Measurements from ENCODE around the gene FYN.
"Not testable (repeated sequence)": the region's sequence is repeated elsewhere in the genome, so short reads cannot be mapped to it uniquely, and the experiment has no call there.

FYN gene

DNA sequence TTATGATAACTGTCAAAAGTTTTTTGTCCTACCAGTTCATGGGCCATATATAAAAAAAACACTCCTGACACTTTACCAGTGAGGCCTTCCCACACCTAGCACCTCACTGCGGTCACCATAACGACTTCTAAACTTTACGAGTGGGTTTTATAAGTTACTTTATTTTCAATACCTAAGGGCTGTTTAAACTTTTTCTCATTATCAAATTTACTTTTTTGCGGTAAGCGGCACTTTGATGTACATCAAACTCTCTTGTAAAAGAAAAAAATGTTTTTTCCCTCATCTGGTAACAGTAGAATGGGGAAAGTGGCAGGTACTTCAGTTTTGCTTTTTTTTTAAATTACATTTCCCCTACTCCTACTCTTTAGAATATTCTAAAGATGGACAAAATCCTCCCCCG is 36.2 kb downstream of the FYN start:
- ChIA-PET POLR2A (no interaction called here), CTCF (no interaction called here)
- Histone ChIP-seq H3K4me3 (ENCODE audit: control insufficient read depth in 1 of 7, extremely low read depth in 1 of 7, insufficient read depth in 4 of 7, low read depth in 2 of 7, low read length in 6 of 7) (no peak overlapping the region), H3K27ac (ENCODE audit: insufficient read depth in 1 of 2, low read depth in 1 of 2, low read length in 2 of 2, poor library complexity in 1 of 2, severe bottlenecking in 2 of 2) (no peak overlapping the region), H3K9me3 (ENCODE audit: control extremely low read depth in 1 of 5, control insufficient read depth in 4 of 5, insufficient read depth in 2 of 5, low read depth in 1 of 5, low read length in 4 of 5) (no peaks in the 10 kb centered on the region), H3K4me1 (ENCODE audit: control extremely low read depth in 1 of 4, control insufficient read depth in 4 of 4, insufficient read depth in 4 of 4, low read length in 3 of 4) (peaks cover 10 to 29% (median 16%) of the 10 kb centered on the region in 4 experiments), H3K36me3 (ENCODE audit: control insufficient read depth in 4 of 4, insufficient read depth in 4 of 4, low read length in 3 of 4) (no peaks in the 10 kb centered on the region), H3K27me3 (replicated peaks in 2 of 5; ENCODE audit: control insufficient read depth in 4 of 5, insufficient read depth in 5 of 5, low read length in 4 of 5) (no peaks in the 10 kb centered on the region)
- 100% methylated on average over 1 of the region's 6 CpGs for WGBS (ENCODE audit: insufficient coverage)
- DNase-seq, result no peak

- Histone ChIP-seq H3K27ac (ENCODE audit: insufficient read depth in 1 of 2, low read depth in 1 of 2, low read length in 2 of 2, poor library complexity in 1 of 2, severe bottlenecking in 2 of 2) (no peak overlapping the region), H3K9me3 (ENCODE audit: control extremely low read depth in 1 of 5, control insufficient read depth in 4 of 5, insufficient read depth in 2 of 5, low read depth in 1 of 5, low read length in 4 of 5) (no peaks in the 10 kb centered on the region), H3K27me3 (replicated peaks in 2 of 5; ENCODE audit: control insufficient read depth in 4 of 5, insufficient read depth in 5 of 5, low read length in 4 of 5) (no peaks in the 10 kb centered on the region), H3K36me3 (ENCODE audit: control insufficient read depth in 4 of 4, insufficient read depth in 4 of 4, low read length in 3 of 4) (no peaks in the 10 kb centered on the region), H3K4me3 (ENCODE audit: control insufficient read depth in 1 of 7, extremely low read depth in 1 of 7, insufficient read depth in 4 of 7, low read depth in 2 of 7, low read length in 6 of 7) (no peak overlapping the region), H3K4me1 (ENCODE audit: control extremely low read depth in 1 of 4, control insufficient read depth in 4 of 4, insufficient read depth in 4 of 4, low read length in 3 of 4) (peaks cover 2 to 17% (median 6%) of the 10 kb centered on the region in 4 experiments)
- no peak for DNase-seq
- 100% methylated on average over 1 of the region's 1 CpG for WGBS (ENCODE audit: insufficient coverage)
- POLR2A ChIA-PET, result no interaction called here
- CTCF ChIA-PET, result interaction anchor here (1.0 kb wide), 1 partner anchor 18 kb away, joined by 3 read pairs; no protein-coding TSS in a partner anchor
Observed at GRCh38 chr6:111835807-111836206, 37.4 kb downstream of the FYN start.

- 93% methylated on average over 3 of the region's 7 CpGs for WGBS (ENCODE audit: insufficient coverage)
- peaks cover 0 to 13% (median 4%) of the 10 kb centered on the region in 4 experiments for H3K4me1 ChIP-seq (ENCODE audit: control extremely low read depth in 1 of 4, control insufficient read depth in 4 of 4, insufficient read depth in 4 of 4, low read length in 3 of 4)
- H3K27ac ChIP-seq (ENCODE audit: insufficient read depth in 1 of 2, low read depth in 1 of 2, low read length in 2 of 2, poor library complexity in 1 of 2, severe bottlenecking in 2 of 2); H3K9me3 ChIP-seq (ENCODE audit: control extremely low read depth in 1 of 5, control insufficient read depth in 4 of 5, insufficient read depth in 2 of 5, low read depth in 1 of 5, low read length in 4 of 5); POLR2A ChIA-PET; H3K4me3 ChIP-seq (ENCODE audit: control insufficient read depth in 1 of 7, extremely low read depth in 1 of 7, insufficient read depth in 4 of 7, low read depth in 2 of 7, low read length in 6 of 7); H3K36me3 ChIP-seq (ENCODE audit: control insufficient read depth in 4 of 4, insufficient read depth in 4 of 4, low read length in 3 of 4); DNase-seq; H3K27me3 ChIP-seq (replicated peaks in 2 of 5; ENCODE audit: control insufficient read depth in 4 of 5, insufficient read depth in 5 of 5, low read length in 4 of 5): not testable (repeated sequence)
- CTCF ChIA-PET, result interaction anchor here (1.0 kb wide), 1 partner anchor 19 kb away, joined by 3 read pairs; no protein-coding TSS in a partner anchor
Observed at GRCh38 chr6:111835398-111835797, 37.9 kb downstream of the FYN start.

GRCh38 chr6:111834356-111834755 is 38.9 kb downstream of the FYN start:
- peaks cover 0 to 6% (median 3%) of the 10 kb centered on the region in 4 experiments for H3K4me1 ChIP-seq (ENCODE audit: control extremely low read depth in 1 of 4, control insufficient read depth in 4 of 4, insufficient read depth in 4 of 4, low read length in 3 of 4)
- no peaks in the 10 kb centered on the region for H3K36me3 ChIP-seq (ENCODE audit: control insufficient read depth in 4 of 4, insufficient read depth in 4 of 4, low read length in 3 of 4)
- ChIA-PET CTCF (no interaction called here), POLR2A (no interaction called here)
- H3K4me3 ChIP-seq (ENCODE audit: control insufficient read depth in 1 of 7, extremely low read depth in 1 of 7, insufficient read depth in 4 of 7, low read depth in 2 of 7, low read length in 6 of 7), result no peak overlapping the region
- DNase-seq, result no peak
- no peak overlapping the region for H3K27ac ChIP-seq (ENCODE audit: insufficient read depth in 1 of 2, low read depth in 1 of 2, low read length in 2 of 2, poor library complexity in 1 of 2, severe bottlenecking in 2 of 2)
- WGBS (ENCODE audit: insufficient coverage), result 77% methylated on average over 4 of the region's 4 CpGs
- no peaks in the 10 kb centered on the region for H3K27me3 ChIP-seq (replicated peaks in 2 of 5; ENCODE audit: control insufficient read depth in 4 of 5, insufficient read depth in 5 of 5, low read length in 4 of 5)
- H3K9me3 ChIP-seq (ENCODE audit: control extremely low read depth in 1 of 5, control insufficient read depth in 4 of 5, insufficient read depth in 2 of 5, low read depth in 1 of 5, low read length in 4 of 5), result no peaks in the 10 kb centered on the region

DNA sequence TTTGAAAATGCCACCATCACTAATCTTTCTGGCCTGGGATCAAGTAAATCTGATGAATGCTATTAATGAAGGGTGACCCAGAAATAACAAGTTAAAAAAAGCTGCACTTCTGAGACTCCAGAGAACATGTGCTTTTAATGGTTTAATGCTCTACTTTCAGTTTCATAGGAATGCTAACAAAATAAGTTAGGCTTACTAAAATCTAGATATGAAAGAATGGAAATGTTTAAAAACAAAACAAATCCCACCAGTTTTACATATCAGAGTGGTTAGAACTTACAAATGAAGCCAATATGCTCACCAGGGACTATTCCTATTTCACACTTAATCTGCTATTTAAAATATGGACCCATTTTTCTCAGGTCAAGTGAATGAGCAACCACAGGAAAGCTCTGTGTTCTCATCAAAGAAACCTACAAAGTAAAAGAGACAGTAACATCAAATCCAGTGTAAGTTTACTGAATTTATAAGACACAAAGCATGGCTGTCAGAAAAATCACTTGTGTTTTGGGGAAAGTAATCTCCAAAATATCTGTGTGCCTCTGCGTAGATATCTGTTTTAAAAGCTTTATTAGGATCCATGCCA is 40.3 kb downstream of the FYN start:
- ChIA-PET POLR2A (no interaction called here), CTCF (interaction anchor here (1.0 kb wide), 1 partner anchor 22 kb away, joined by 3 read pairs; no protein-coding TSS in a partner anchor)
- H3K4me1 ChIP-seq (ENCODE audit: control extremely low read depth in 1 of 4, control insufficient read depth in 4 of 4, insufficient read depth in 4 of 4, low read length in 3 of 4), result peaks cover 0 to 6% (median 3%) of the 10 kb centered on the region in 4 experiments
- DNase-seq, result no peak
- no peaks in the 10 kb centered on the region for H3K27me3 ChIP-seq (replicated peaks in 2 of 5; ENCODE audit: control insufficient read depth in 4 of 5, insufficient read depth in 5 of 5, low read length in 4 of 5)
- 100% methylated on average over 1 of the region's 1 CpG for WGBS (ENCODE audit: insufficient coverage)
- H3K9me3 ChIP-seq (ENCODE audit: control extremely low read depth in 1 of 5, control insufficient read depth in 4 of 5, insufficient read depth in 2 of 5, low read depth in 1 of 5, low read length in 4 of 5), result no peaks in the 10 kb centered on the region
- no peak overlapping the region for H3K4me3 ChIP-seq (ENCODE audit: control insufficient read depth in 1 of 7, extremely low read depth in 1 of 7, insufficient read depth in 4 of 7, low read depth in 2 of 7, low read length in 6 of 7)
- H3K27ac ChIP-seq (ENCODE audit: insufficient read depth in 1 of 2, low read depth in 1 of 2, low read length in 2 of 2, poor library complexity in 1 of 2, severe bottlenecking in 2 of 2), result no peak overlapping the region
- H3K36me3 ChIP-seq (ENCODE audit: control insufficient read depth in 4 of 4, insufficient read depth in 4 of 4, low read length in 3 of 4), result no peaks in the 10 kb centered on the region

- ChIA-PET POLR2A (no interaction called here), CTCF (no interaction called here)
- H3K4me1 ChIP-seq (ENCODE audit: control extremely low read depth in 1 of 4, control insufficient read depth in 4 of 4, insufficient read depth in 4 of 4, low read length in 3 of 4), result peaks cover 3 to 12% (median 6%) of the 10 kb centered on the region in 4 experiments
- no peaks in the 10 kb centered on the region for H3K27me3 ChIP-seq (replicated peaks in 2 of 5; ENCODE audit: control insufficient read depth in 4 of 5, insufficient read depth in 5 of 5, low read length in 4 of 5)
- WGBS (ENCODE audit: insufficient coverage), result no CpG with 5 or more reads among the region's 2 CpGs
- DNase-seq, result no peak
- H3K27ac ChIP-seq (ENCODE audit: insufficient read depth in 1 of 2, low read depth in 1 of 2, low read length in 2 of 2, poor library complexity in 1 of 2, severe bottlenecking in 2 of 2), result no peak overlapping the region
- no peaks in the 10 kb centered on the region for H3K36me3 ChIP-seq (ENCODE audit: control insufficient read depth in 4 of 4, insufficient read depth in 4 of 4, low read length in 3 of 4)
- no peaks in the 10 kb centered on the region for H3K9me3 ChIP-seq (ENCODE audit: control extremely low read depth in 1 of 5, control insufficient read depth in 4 of 5, insufficient read depth in 2 of 5, low read depth in 1 of 5, low read length in 4 of 5)
- no peak overlapping the region for H3K4me3 ChIP-seq (ENCODE audit: control insufficient read depth in 1 of 7, extremely low read depth in 1 of 7, insufficient read depth in 4 of 7, low read depth in 2 of 7, low read length in 6 of 7)
Observed at GRCh38 chr6:111831408-111831807, 41.8 kb downstream of the FYN start.

- Histone ChIP-seq H3K4me1 (ENCODE audit: control extremely low read depth in 1 of 4, control insufficient read depth in 4 of 4, insufficient read depth in 4 of 4, low read length in 3 of 4) (peaks cover 3 to 16% (median 6%) of the 10 kb centered on the region in 4 experiments), H3K9me3 (ENCODE audit: control extremely low read depth in 1 of 5, control insufficient read depth in 4 of 5, insufficient read depth in 2 of 5, low read depth in 1 of 5, low read length in 4 of 5) (no peaks in the 10 kb centered on the region), H3K27ac (ENCODE audit: insufficient read depth in 1 of 2, low read depth in 1 of 2, low read length in 2 of 2, poor library complexity in 1 of 2, severe bottlenecking in 2 of 2) (no peak overlapping the region), H3K4me3 (ENCODE audit: control insufficient read depth in 1 of 7, extremely low read depth in 1 of 7, insufficient read depth in 4 of 7, low read depth in 2 of 7, low read length in 6 of 7) (no peak overlapping the region), H3K27me3 (replicated peaks in 2 of 5; ENCODE audit: control insufficient read depth in 4 of 5, insufficient read depth in 5 of 5, low read length in 4 of 5) (no peaks in the 10 kb centered on the region), H3K36me3 (ENCODE audit: control insufficient read depth in 4 of 4, insufficient read depth in 4 of 4, low read length in 3 of 4) (no peaks in the 10 kb centered on the region)
- CTCF ChIA-PET, result interaction anchor here (0.8 to 1.9 kb wide), 5 partner anchors 10 to 68 kb away, joined by 3 to 5 read pairs (median 3); no protein-coding TSS in a partner anchor
- 93% methylated on average over 2 of the region's 2 CpGs for WGBS (ENCODE audit: insufficient coverage)
- DNase-seq, result no peak
- POLR2A ChIA-PET, result no interaction called here
Observed at GRCh38 chr6:111829998-111830397, 43.3 kb downstream of the FYN start.

Measured in common myeloid progenitor, CD34-positive (primary cell).